Liver (tissue), 9 donors: ENCODE results near the gene CD300LG. TPM values are rescaled to one million over a fixed set of nuclear protein-coding genes. Genes with fewer than 3 reads are reported as not detected.

ENCODE experiments used
- DNase-seq: peaks from one replicate; pipeline ENCODE4 v3.0.0-alpha.2; 2017; ENCODE audit warnings: low spot score
- H3K27ac ChIP-seq, 2 donors: one replicate each; pipeline ENCODE4 v1.7.0; 2013; ENCODE audit warnings: inconsistent platforms in 2 of 2, low read length in 2 of 2, control low read depth in 1 of 2, low read depth in 1 of 2, mild to moderate bottlenecking in 1 of 2
- H3K27me3 ChIP-seq, 4 donors: one replicate each; pipeline versions ENCODE4 v1.6.1 to v1.7.0; 2013; ENCODE audit warnings: low read length in 3 of 4, inconsistent platforms in 1 of 4, mild to moderate bottlenecking in 1 of 4, moderate library complexity in 1 of 4; ENCODE audit not compliant: control insufficient read depth in 4 of 4, insufficient read depth in 4 of 4
- H3K36me3 ChIP-seq, 4 donors: one replicate each; pipeline versions ENCODE4 v1.6.1 to v1.7.0; 2013; ENCODE audit warnings: low read length in 3 of 4, mild to moderate bottlenecking in 3 of 4, low read depth in 1 of 4, moderate library complexity in 1 of 4; ENCODE audit not compliant: control insufficient read depth in 4 of 4, insufficient read depth in 3 of 4
- H3K4me1 ChIP-seq, 4 donors: one replicate each; pipeline versions ENCODE4 v1.6.1 to v1.7.0; 2013; ENCODE audit warnings: low read length in 3 of 4, mild to moderate bottlenecking in 3 of 4, moderate library complexity in 1 of 4; ENCODE audit not compliant: control insufficient read depth in 4 of 4, insufficient read depth in 4 of 4
- H3K4me3 ChIP-seq, 3 donors: one replicate each; pipeline versions ENCODE4 v1.6.1 to v1.7.0; 2013; ENCODE audit warnings: low read length in 3 of 3, control low read depth in 1 of 3, low read depth in 1 of 3, mild to moderate bottlenecking in 1 of 3
- H3K9ac ChIP-seq, 2 donors: one replicate each; pipeline ENCODE4 v1.7.0; 2013; ENCODE audit warnings: low read length in 2 of 2, mild to moderate bottlenecking in 2 of 2, moderate library complexity in 2 of 2, control low read depth in 1 of 2, low read depth in 1 of 2
- H3K9me3 ChIP-seq, 4 donors: one replicate each; pipeline versions ENCODE4 v1.6.1 to v1.7.0; 2013; ENCODE audit warnings: low read length in 3 of 4; ENCODE audit not compliant: control insufficient read depth in 4 of 4
- CTCF ChIP-seq: fragments of 150-350 bp; IDR thresholded peaks from 2 replicates; pipeline ENCODE4 v1.5.1; 2017; ENCODE audit warnings: improper control_type of control experiment, low read depth, low read length; ENCODE audit not compliant: missing input control
- EGR1 ChIP-seq, 2 donors: IDR thresholded peaks; 2 replicates each; pipeline ENCODE4 v1.6.1; 2016 to 2018; ENCODE audit warnings: antibody characterized with exemption in 2 of 2, low read depth in 2 of 2
- FOXA2 ChIP-seq: IDR thresholded peaks from 2 replicates; pipeline ENCODE4 v1.6.1; 2016; ENCODE audit warnings: antibody characterized with exemption
- GABPA ChIP-seq, 2 donors: IDR thresholded peaks in 1 of 2; conservative IDR thresholded peaks in 1 of 2; 2 replicates each; pipeline ENCODE4 v1.6.1; 2016; ENCODE audit warnings: antibody characterized with exemption in 2 of 2, mild to moderate bottlenecking in 1 of 2, moderate library complexity in 1 of 2
- HNF4A ChIP-seq, 2 donors: conservative IDR thresholded peaks; 2 replicates each; pipeline ENCODE4 v1.6.1; 2016; ENCODE audit warnings: antibody characterized with exemption in 2 of 2, mild to moderate bottlenecking in 2 of 2
- HNF4G ChIP-seq: IDR thresholded peaks from 2 replicates; pipeline ENCODE4 v1.6.1; 2016; ENCODE audit warnings: antibody characterized with exemption
- JUND ChIP-seq, 2 donors: IDR thresholded peaks; 2 replicates each; pipeline ENCODE4 v1.6.1; 2016; ENCODE audit warnings: antibody characterized with exemption in 2 of 2
- RAD21 ChIP-seq, 2 donors: IDR thresholded peaks; 2 replicates each; pipeline ENCODE4 v1.6.1; 2016; ENCODE audit warnings: antibody characterized with exemption in 2 of 2, mild to moderate bottlenecking in 2 of 2
- REST ChIP-seq: IDR thresholded peaks from 2 replicates; pipeline ENCODE4 v1.6.1; 2016; ENCODE audit warnings: antibody characterized with exemption, mild to moderate bottlenecking
- RXRA ChIP-seq, 2 donors: IDR thresholded peaks; 2 replicates each; pipeline ENCODE4 v1.6.1; 2017 to 2018; ENCODE audit warnings: antibody characterized with exemption in 2 of 2, mild to moderate bottlenecking in 1 of 2
- YY1 ChIP-seq: IDR thresholded peaks from 2 replicates; pipeline ENCODE4 v1.6.1; 2016; ENCODE audit warnings: antibody characterized with exemption, mild to moderate bottlenecking
- WGBS: extraction: QIAGEN DNeasy Blood & Tissue Kit; methylation state at CpG from one replicate; pipeline ENCODE4 v1.1.7; 2013; 5-methylcytosine and 5-hydroxymethylcytosine counted together
- polyA plus RNA-seq, 2 donors: library from polyadenylated mRNA; stranded (reverse) in 1 of 2; unstranded in 1 of 2; fragments of 200-250 nt in 1 of 2; fragments of >200 nt in 1 of 2; fragmentation: Nextera tagmentation in 1 of 2; extraction: Ambion mirVana in 1 of 2; gene quantifications; one replicate each; pipeline versions ENCODE4 v1.2.1 to v1.2.3, GENCODE V29; 2013 to 2015
- total RNA-seq, 2 donors: library from RNA; depleted of rRNA; stranded (reverse); fragments of >200 nt; gene quantifications; one replicate each; pipeline ENCODE4 v1.2.3, GENCODE V29; 2014
- donor health status: healthy.
- donor health status: healthy.
- donor health status: healthy.
- donor health status: healthy.
- donor health status: healthy.

CD300LG gene
- total and polyA plus RNA-seq, 4 donors = 0.14 to 0.58 (median 0.20) TPM

- Histone ChIP-seq H3K9me3 (no peaks in the 10 kb centered on the region), H3K27me3 (peaks cover 0 to 20% (median 10%) of the 10 kb centered on the region in 4 donors), H3K9ac (no peak overlapping the region), H3K4me3 (peak overlapping the region in 1 of 3 donors; percentile 32), H3K36me3 (no peaks in the 10 kb centered on the region), H3K4me1 (peaks cover 0 to 13% (median 10%) of the 10 kb centered on the region in 4 donors), H3K27ac (no peak overlapping the region)
- WGBS = 10% methylated on average over 37 of the region's 37 CpGs
- no peak for DNase-seq
- TF ChIP-seq RXRA (IDR thresholded peaks at IDR 0.05) (no peak), RAD21 (IDR thresholded peaks at IDR 0.05) (no peak), YY1 (no peak), GABPA (IDR thresholded peaks at IDR 0.05 in 1 of 2, conservative IDR thresholded peaks at IDR 0.05 in 1 of 2) (no peak), HNF4G (no peak), REST (no peak), HNF4A (conservative IDR thresholded peaks at IDR 0.05) (no peak), EGR1 (IDR thresholded peaks at IDR 0.05; ENCODE audit: low read depth in 2 of 2) (no peak), JUND (IDR thresholded peaks at IDR 0.05) (no peak), FOXA2 (no peak), CTCF (no peak)
Measured at GRCh38 chr17:43905985-43906852, 59.2 kb downstream of the CD300LG start.

DNA sequence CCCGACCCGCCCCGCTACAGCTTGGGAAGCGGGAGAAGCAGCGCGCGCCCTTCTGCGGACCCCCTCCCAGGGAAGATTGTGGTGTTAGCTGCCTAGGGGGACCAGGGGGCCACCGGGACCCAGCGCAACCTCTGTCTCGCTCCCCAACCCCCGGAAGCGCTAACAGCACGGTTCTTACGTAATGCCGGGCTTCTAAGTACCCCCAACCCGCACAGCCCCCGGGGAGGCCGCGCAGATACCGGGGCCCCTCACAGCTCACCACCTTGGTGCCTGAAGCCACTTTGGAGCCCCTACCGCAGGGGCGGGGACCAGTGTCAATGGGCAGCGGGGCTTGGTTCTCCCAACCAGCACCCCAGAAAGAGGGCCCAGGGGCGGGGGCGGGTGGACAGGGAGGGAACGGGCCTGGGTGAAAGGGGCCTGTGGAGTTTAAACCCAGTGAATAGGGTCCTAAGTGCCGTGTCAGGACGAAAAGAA is 60.0 kb downstream of the CD300LG start:
- WGBS = 6% methylated on average over 29 of the region's 29 CpGs

More for the DNA sequence above, 60.0 kb downstream of the CD300LG start:
- Histone ChIP-seq H3K36me3 (no peaks in the 10 kb centered on the region), H3K4me3 (peak overlapping the region in 1 of 3 donors; percentile 32), H3K9ac (no peak overlapping the region), H3K27ac (no peak overlapping the region), H3K9me3 (no peaks in the 10 kb centered on the region), H3K4me1 (peaks cover 0 to 13% (median 10%) of the 10 kb centered on the region in 4 donors), H3K27me3 (peaks cover 0 to 20% (median 10%) of the 10 kb centered on the region in 4 donors)
- TF ChIP-seq RXRA (IDR thresholded peaks at IDR 0.05) = no peak
- no peak for TF ChIP-seq GABPA (IDR thresholded peaks at IDR 0.05 in 1 of 2, conservative IDR thresholded peaks at IDR 0.05 in 1 of 2)
- DNase-seq = no peak
